Stomach (tissue), 4 donors: ENCODE measurements around the gene ATP7A.
"Not testable (repeated sequence)": the region's sequence is repeated elsewhere in the genome, so short reads cannot be mapped to it uniquely, and the experiment has no call there.

Experiments used
- POLR2A ChIP-seq, 4 donors: fragments of 450-650 bp; IDR thresholded peaks; one replicate each; pipeline ENCODE4 v1.6.1; 2016; ENCODE audit warnings: antibody characterized with exemption in 4 of 4, control low read depth in 2 of 4, mild to moderate bottlenecking in 1 of 4, moderate library complexity in 1 of 4
- POLR2AphosphoS5 ChIP-seq, 3 donors: sonication (generic); formaldehyde crosslinking; IDR thresholded peaks; one replicate each; pipeline ENCODE4 v1.6.1; 2016; ENCODE audit warnings: antibody characterized with exemption in 3 of 3
- TF ChIP-seq, protein P1 (sequence below), 7 experiments: fragments of 450-650 bp in 4 of 7; fragments of 200-600 bp in 3 of 7; sonication (generic) in 3 of 7; IDR thresholded peaks; one replicate each; pipeline ENCODE4 v1.5.1; 2016 to 2019; ENCODE audit warnings: antibody characterized with exemption in 7 of 7, control low read depth in 2 of 7, mild to moderate bottlenecking in 1 of 7

DNA sequence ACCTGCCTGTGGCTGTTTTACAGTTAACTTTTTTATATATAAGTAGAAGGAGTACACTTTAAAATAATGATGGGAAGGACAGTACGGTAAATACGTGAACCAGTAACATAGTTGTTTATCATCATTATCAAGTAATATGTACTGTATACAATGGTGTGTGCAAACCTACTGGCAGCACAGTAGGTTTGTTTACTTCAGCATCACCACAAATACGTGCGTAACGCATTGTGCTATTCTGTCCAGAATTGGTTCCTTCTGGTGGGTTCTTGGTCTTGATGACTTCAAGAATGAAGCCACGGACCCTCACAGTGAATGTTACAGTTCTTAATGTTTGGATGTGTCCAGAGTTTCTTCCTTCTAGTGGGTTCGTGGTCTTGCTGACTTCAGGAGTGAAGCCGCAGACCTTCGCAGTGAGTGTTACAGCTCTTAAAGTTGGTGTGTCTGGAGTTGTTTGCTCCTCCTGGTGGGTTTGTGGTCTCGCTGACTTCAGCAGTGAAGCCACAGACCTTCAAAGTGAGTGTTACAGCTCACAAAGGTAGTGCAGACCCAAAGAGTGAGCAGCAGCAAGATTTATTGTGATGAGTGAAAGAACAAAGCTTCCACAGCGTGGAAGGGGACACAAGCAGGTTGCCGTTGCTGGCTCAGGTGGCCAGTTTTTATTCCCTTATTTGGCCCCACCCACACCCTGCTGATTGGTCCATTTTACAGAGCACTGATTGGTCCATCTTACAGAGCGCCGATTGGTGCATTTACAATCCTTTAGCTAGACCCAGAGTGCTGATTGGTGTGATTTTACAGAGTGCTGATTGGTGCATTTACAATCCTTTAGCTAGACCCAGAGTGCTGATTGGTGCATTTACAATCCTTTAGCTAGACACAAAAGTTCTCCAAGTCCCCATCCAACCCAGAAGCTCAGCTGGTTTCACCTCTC lies 162.9 kb downstream of the ATP7A start:
- TF ChIP-seq, protein P1, sequence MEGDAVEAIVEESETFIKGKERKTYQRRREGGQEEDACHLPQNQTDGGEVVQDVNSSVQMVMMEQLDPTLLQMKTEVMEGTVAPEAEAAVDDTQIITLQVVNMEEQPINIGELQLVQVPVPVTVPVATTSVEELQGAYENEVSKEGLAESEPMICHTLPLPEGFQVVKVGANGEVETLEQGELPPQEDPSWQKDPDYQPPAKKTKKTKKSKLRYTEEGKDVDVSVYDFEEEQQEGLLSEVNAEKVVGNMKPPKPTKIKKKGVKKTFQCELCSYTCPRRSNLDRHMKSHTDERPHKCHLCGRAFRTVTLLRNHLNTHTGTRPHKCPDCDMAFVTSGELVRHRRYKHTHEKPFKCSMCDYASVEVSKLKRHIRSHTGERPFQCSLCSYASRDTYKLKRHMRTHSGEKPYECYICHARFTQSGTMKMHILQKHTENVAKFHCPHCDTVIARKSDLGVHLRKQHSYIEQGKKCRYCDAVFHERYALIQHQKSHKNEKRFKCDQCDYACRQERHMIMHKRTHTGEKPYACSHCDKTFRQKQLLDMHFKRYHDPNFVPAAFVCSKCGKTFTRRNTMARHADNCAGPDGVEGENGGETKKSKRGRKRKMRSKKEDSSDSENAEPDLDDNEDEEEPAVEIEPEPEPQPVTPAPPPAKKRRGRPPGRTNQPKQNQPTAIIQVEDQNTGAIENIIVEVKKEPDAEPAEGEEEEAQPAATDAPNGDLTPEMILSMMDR (IDR thresholded peaks at IDR 0.05), result not testable (repeated sequence)
- not testable (repeated sequence) for TF ChIP-seq POLR2AphosphoS5, POLR2A (IDR thresholded peaks at IDR 0.05)
